COR-L47 (cell line): ENCODE measurements around the gene LRRK1.

ENCODE experiments used
- DNase-seq: peaks from one replicate; lab custom pipeline; 2025; lab: John Stamatoyannopoulos, UW

Gene LRRK1

GRCh38 chr15:101024706-101025500 lies 105.7 kb downstream of the LRRK1 start:
- no peak for DNase-seq

GRCh38 chr15:101025501-101025885 lies 106.3 kb downstream of the LRRK1 start:
- no peak for DNase-seq

- no peak for DNase-seq
These were observed 106.9 kb downstream of the LRRK1 start for GRCh38 chr15:101025896-101026631.

GRCh38 chr15:101026656-101027272 lies 107.6 kb downstream of the LRRK1 start:
- DNase-seq, result no peak

- DNase-seq, result peak; percentile 8
These were observed 108.2 kb downstream of the LRRK1 start for GRCh38 chr15:101027273-101027901.

GRCh38 chr15:101027920-101028319 lies 108.8 kb downstream of the LRRK1 start:
- no peak for DNase-seq

GRCh38 chr15:101028321-101028720 lies 109.2 kb downstream of the LRRK1 start:
- DNase-seq, result no peak

- no peak for DNase-seq
These were observed 109.7 kb downstream of the LRRK1 start for GRCh38 chr15:101028772-101029438.

GRCh38 chr15:101029971-101030661 lies 111.0 kb downstream of the LRRK1 start:
- no peak for DNase-seq

GRCh38 chr15:101031213-101031612 lies 112.1 kb downstream of the LRRK1 start:
- DNase-seq, result no peak

GRCh38 chr15:101033801-101034200 lies 114.6 kb downstream of the LRRK1 start:
- DNase-seq, result no peak

GRCh38 chr15:101035611-101036010 lies 116.5 kb downstream of the LRRK1 start:
- no peak for DNase-seq

- DNase-seq, result no peak
These were observed 117.0 kb downstream of the LRRK1 start for GRCh38 chr15:101036189-101036588.

- DNase-seq, result no peak
These were observed 118.1 kb downstream of the LRRK1 start for GRCh38 chr15:101037090-101037830.

GRCh38 chr15:101038327-101039003 lies 119.3 kb downstream of the LRRK1 start:
- no peak for DNase-seq

- DNase-seq, result no peak
These were observed 120.3 kb downstream of the LRRK1 start for GRCh38 chr15:101039461-101039860.

GRCh38 chr15:101042320-101042719 lies 123.2 kb downstream of the LRRK1 start:
- DNase-seq, result no peak

- DNase-seq, result no peak
These were observed 123.9 kb downstream of the LRRK1 start for GRCh38 chr15:101043011-101043410.

- no peak for DNase-seq
These were observed 124.9 kb downstream of the LRRK1 start for GRCh38 chr15:101043911-101044624.
